Measurements from ENCODE around the gene SLC12A7.

DNA sequence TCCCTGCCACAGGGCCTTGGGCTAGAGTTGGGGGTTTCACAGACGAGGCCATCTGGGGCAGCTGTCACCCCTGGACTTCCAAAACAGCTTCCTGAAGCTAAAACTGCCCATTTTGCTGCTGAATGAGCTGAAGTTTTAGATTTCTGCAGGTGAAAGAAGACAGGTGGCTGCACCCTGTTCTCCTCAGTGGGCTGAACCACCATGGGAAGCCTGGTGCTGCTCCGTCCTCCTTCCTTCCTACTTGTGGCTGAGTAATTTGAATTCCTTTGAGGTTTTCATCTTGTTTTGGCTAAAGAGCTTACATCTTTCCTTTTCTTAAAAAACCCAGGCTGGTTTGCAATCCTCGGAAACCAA lies 97.9 kb downstream of the SLC12A7 start:
- TF ChIP-seq POLR2A (IDR thresholded peaks at IDR 0.05; ENCODE audit: low read depth, low read length) (no peak), POLR2AphosphoS5 (IDR thresholded peaks at IDR 0.05; ENCODE audit: low read depth, low read length) (no peak)
